HL-60 (cell line): ENCODE measurements around the gene PRPF19.
"Not testable (repeated sequence)": the region's sequence is repeated elsewhere in the genome, so short reads cannot be mapped to it uniquely, and the experiment has no call there.

ENCODE experiments used
- DNase-seq, 2 experiments: peaks; one replicate each; pipeline ENCODE4 v3.0.0-alpha.2; 2010 to 2020; ENCODE audit warnings: low read depth in 1 of 2, low spot score in 1 of 2
- H3K27ac ChIP-seq: fragments of 250-450 bp; sonication (Bioruptor Pico); replicated peaks from 2 replicates; pipeline ENCODE4 v1.5.1; 2020; ENCODE audit warnings: mild to moderate bottlenecking, moderate library complexity
- H3K27me3 ChIP-seq: fragments of 250-450 bp; sonication (Bioruptor Pico); 2 replicates; pipeline ENCODE4 v1.5.1; 2021; ENCODE audit warnings: mild to moderate bottlenecking, moderate library complexity; ENCODE audit not compliant: insufficient read depth, poor library complexity, severe bottlenecking
- H3K4me3 ChIP-seq: replicated peaks from 2 replicates; pipeline ENCODE4 v1.5.1; 2011; ENCODE audit warnings: mild to moderate bottlenecking, control low read depth, low read length; ENCODE audit not compliant: insufficient read depth
- CTCF ChIP-seq: IDR thresholded peaks from one replicate; pipeline ENCODE4 v1.5.1; 2011; ENCODE audit warnings: low read length, control low read depth, inconsistent platforms; ENCODE audit not compliant: insufficient read depth
- GABPA ChIP-seq: IDR thresholded peaks from 2 replicates; pipeline ENCODE4 v1.6.1; 2012; ENCODE audit warnings: low read depth
- POLR2AphosphoS5 ChIP-seq: IDR thresholded peaks from 2 replicates; pipeline ENCODE4 v1.6.1; 2012; ENCODE audit warnings: low read depth
- REST ChIP-seq: IDR thresholded peaks from 2 replicates; pipeline ENCODE4 v1.6.1; 2012; ENCODE audit warnings: low read depth; ENCODE audit not compliant: insufficient replicate concordance
- SPI1 ChIP-seq: IDR thresholded peaks from 2 replicates; pipeline ENCODE4 v1.6.1; 2012; ENCODE audit warnings: low read depth, mild to moderate bottlenecking, borderline replicate concordance

Gene PRPF19

GRCh38 chr11:60910281-60910687 is 3.9 kb upstream of the PRPF19 start:
- TF ChIP-seq SPI1 = peak; percentile 63
- TF ChIP-seq POLR2AphosphoS5 = no peak
- DNase-seq = peak; percentile 40 to 75
- H3K27me3 ChIP-seq = no peaks in the 10 kb centered on the region
- H3K27ac ChIP-seq = no peak overlapping the region
- H3K4me3 ChIP-seq = no peak overlapping the region

- not testable (repeated sequence) for H3K27ac ChIP-seq, H3K4me3 ChIP-seq, H3K27me3 ChIP-seq, DNase-seq
These were observed 3.4 kb upstream of the PRPF19 start for GRCh38 chr11:60909680-60910280.

- DNase-seq = no peak
- no peaks in the 10 kb centered on the region for H3K27me3 ChIP-seq
- no peak for TF ChIP-seq REST
- TF ChIP-seq CTCF = no peak
- TF ChIP-seq POLR2AphosphoS5 = no peak
- TF ChIP-seq SPI1 = no peak
- no peak for TF ChIP-seq GABPA
- no peak overlapping the region for H3K27ac ChIP-seq
- H3K4me3 ChIP-seq = no peak overlapping the region
These were observed 2.4 kb upstream of the PRPF19 start for GRCh38 chr11:60908803-60909202.

- H3K27ac ChIP-seq = peak overlapping the region; percentile 96
- DNase-seq = no peak
- peak overlapping the region; percentile 72 for H3K4me3 ChIP-seq
- TF ChIP-seq SPI1 (no peak), POLR2AphosphoS5 (no peak), GABPA (no peak), CTCF (no peak), REST (no peak)
- H3K27me3 ChIP-seq = no peaks in the 10 kb centered on the region
These were observed 753 bp downstream of the PRPF19 start for GRCh38 chr11:60905551-60906113.

- H3K4me3 ChIP-seq = peak overlapping the region; percentile 72
- no peak for DNase-seq
- no peaks in the 10 kb centered on the region for H3K27me3 ChIP-seq
- peak overlapping the region; percentile 96 for H3K27ac ChIP-seq
- TF ChIP-seq POLR2AphosphoS5 = no peak
- TF ChIP-seq GABPA = no peak
- no peak for TF ChIP-seq REST
- no peak for TF ChIP-seq CTCF
- TF ChIP-seq SPI1 = no peak
These were observed 1.3 kb downstream of the PRPF19 start for GRCh38 chr11:60905047-60905446.
